ENCODE measurements around the gene NPTX2. TPM values are rescaled to one million over a fixed set of nuclear protein-coding genes. Genes with fewer than 3 reads are reported as not detected.

Gene NPTX2
- total RNA-seq, 4 donors from 2014 or later, result 2.2 to 14.9 (median 7.1) TPM

DNA sequence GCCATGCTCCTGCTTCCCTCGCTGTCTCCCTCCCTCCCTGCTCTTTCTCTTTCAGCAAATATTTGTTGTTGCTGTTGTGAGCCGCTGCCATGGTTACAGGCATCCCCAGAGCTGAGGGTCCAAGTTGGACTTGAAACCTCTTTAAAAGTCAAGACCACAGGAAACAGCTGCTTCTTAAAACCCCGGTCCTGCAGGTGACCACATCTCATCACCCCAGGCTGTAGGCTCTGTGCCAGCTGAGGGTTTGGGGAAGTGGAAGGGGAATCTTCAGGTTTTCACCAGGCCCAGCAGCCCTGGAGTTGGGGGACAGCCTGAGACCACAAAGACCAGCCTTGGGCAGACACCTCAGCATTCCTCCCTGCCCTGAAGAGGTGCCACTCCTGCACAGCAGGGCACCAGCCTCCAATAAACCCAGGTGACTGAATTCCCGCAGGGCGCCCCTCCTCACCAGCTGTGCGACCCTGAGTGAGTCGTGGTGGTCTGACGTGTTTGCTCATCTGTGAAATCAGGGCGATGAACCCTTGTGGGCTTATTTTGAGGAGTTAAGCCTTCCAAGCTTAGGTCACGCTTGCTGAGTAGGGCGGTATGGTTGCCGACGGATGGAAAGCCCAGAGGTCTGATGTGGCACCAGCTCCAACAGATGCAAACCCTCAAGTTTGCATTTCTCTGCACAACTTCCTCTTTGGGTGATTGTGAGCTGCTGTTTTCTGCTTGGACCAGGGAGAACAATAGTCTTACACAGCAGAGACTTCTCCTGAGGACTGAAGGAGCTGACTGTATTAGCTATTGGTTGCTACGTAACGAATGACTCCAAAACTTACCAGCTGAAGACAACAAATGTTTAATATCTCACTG, 24.8 kb downstream of the NPTX2 start:
- DNase-seq (ENCODE audit: low spot score), result no peak
- TF ChIP-seq, protein P1, sequence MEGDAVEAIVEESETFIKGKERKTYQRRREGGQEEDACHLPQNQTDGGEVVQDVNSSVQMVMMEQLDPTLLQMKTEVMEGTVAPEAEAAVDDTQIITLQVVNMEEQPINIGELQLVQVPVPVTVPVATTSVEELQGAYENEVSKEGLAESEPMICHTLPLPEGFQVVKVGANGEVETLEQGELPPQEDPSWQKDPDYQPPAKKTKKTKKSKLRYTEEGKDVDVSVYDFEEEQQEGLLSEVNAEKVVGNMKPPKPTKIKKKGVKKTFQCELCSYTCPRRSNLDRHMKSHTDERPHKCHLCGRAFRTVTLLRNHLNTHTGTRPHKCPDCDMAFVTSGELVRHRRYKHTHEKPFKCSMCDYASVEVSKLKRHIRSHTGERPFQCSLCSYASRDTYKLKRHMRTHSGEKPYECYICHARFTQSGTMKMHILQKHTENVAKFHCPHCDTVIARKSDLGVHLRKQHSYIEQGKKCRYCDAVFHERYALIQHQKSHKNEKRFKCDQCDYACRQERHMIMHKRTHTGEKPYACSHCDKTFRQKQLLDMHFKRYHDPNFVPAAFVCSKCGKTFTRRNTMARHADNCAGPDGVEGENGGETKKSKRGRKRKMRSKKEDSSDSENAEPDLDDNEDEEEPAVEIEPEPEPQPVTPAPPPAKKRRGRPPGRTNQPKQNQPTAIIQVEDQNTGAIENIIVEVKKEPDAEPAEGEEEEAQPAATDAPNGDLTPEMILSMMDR (IDR thresholded peaks at IDR 0.05), result no peak
- ATAC-seq (ENCODE audit: low FRiP score), result no peak

DNA sequence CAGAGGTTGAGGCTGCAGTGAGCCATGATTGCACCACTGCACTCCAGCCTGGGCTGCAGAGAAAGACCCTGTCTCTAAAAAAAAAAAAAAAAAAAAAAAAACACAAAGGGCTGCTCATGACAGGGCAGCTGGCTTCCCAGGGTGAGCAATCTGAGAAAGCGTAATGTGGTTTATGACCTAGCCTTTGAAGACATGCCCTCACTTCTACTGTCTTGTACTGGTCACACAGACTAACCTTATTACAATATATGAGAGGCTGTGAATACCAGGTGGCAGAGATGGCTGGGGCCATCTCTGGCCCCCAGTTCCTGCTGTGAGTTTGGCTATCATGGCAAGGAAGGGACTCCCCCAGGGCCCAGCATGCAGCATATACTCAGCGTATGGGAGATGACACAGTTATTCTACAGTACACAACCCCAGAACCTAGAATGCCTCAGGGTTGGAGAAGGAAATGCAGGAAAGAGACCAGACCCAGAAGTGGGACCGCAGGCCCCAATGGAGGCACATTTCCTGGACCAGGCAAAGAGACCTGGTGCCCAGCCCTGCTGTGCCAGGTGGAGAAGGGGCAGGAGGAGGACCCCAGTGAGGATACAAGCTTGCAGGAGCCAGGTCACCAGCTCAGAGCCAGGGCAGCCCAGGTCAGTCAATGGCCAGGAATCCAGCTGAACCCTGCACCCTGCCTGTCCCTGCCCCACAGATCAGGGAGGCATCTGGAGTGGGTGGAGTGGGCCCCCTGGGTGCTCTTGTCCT, 26.3 kb downstream of the NPTX2 start:
- TF ChIP-seq, protein P1 (IDR thresholded peaks at IDR 0.05), result no peak
- no peak for ATAC-seq (ENCODE audit: low FRiP score)

DNA sequence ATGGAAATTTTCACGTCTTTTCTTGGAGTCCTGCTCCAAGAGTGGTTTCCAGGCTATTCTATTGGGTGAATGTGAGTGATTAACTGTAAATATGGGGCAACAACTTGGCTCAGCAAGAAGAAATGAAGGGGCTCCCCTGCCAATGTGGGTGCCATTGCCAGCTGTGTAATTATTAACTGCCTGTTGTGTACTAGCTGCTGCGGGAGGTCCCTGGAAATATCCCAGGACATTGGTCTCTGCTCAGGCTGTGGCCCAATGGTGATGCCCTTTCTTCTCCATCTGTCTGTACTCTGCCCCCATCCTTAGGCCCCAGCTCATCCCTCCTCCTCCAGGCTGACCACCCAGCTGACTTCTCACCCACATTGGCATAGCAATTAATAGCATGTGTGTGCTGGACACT, 29.4 kb downstream of the NPTX2 start:
- DNase-seq (ENCODE audit: low spot score), result no peak
- TF ChIP-seq, protein P1 (IDR thresholded peaks at IDR 0.05), result no peak
- no peak for ATAC-seq (ENCODE audit: low FRiP score)

More for the DNA sequence above, 26.3 kb downstream of the NPTX2 start:
- DNase-seq (ENCODE audit: low spot score), result no peak

DNA sequence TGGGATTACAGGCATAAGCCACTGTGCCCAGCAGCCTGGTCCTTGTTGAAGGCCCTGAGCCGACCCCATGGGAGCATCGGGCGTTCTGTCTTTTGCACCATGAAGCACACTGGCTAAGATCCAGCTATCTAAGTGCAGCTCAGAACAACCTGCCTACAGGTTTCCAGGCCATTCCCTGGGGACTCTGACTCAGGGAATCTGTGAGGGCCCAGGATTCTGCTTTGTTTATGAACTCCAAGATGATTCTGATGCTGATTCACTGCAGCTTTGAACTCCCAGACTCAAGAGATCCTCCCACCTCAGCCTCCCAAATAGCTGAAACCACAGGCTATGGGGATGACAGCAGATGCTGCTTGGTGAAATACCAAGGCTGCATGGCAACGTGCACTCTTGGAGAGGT, 30.2 kb downstream of the NPTX2 start:
- DNase-seq (ENCODE audit: low spot score), result no peak

DNA sequence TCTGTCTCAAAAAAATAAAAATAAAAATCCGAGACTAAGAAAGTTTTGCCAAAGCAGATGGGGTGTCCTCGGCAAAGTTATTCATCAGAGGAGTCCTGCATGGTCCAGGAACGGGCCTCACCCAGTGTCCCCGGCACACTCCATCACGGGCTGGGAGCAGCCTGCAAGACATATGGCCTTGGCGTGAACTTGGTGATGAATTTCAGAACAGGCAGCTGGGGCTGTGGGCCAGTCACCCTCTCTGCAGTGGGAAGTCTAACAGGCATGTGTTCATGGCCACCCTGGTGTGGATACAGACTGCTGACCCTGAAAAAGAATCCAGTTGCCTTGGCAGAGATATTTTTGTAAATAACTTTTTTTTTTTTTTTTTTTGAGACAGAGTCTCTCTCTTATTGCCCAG, 34.7 kb downstream of the NPTX2 start:
- no peak for DNase-seq (ENCODE audit: low spot score)
- TF ChIP-seq, protein P1 (IDR thresholded peaks at IDR 0.05), result no peak
- ATAC-seq (ENCODE audit: low FRiP score), result no peak

More for the DNA sequence above, 30.2 kb downstream of the NPTX2 start:
- ATAC-seq (ENCODE audit: low FRiP score), result no peak
- TF ChIP-seq, protein P1 (IDR thresholded peaks at IDR 0.05), result no peak

DNA sequence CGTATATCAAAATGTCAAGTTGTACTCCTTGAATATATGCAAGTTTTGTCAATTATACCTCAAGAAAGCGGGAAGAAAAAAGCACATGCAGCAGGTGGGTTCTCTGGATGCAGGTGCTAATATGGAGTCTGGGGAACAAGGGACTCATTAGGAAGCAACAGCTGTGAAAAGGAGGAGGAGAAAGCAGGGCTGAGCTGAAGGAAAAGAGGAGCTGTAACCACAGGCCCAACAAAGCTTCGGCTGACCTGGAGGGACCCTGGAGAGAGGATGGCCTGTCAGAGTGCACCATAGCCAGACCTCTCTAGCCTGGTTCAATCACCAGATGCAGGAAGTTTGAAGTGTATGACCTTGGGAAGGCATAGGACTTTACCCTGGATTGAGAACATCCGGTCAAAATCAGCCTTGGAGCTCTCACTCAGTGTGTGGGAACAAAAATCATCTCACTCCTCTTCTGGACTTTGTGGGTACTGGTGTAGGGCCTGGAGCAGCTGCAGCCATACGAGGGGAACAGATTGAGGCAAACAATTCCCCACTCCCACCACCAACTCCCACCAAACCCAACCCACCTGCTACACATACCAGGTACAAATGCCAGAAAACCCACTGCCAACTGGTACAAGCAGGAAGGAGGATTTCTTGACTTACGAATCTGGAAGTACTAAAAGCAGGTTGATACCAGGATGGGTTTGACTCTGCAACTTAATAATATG, 36.7 kb downstream of the NPTX2 start:
- TF ChIP-seq, protein P1 (IDR thresholded peaks at IDR 0.05), result no peak
- DNase-seq (ENCODE audit: low spot score), result no peak
- no peak for ATAC-seq (ENCODE audit: low FRiP score)
